EL (cell line): ENCODE data around the gene TSPYL6.
"Not testable (repeated sequence)": the region's sequence is repeated elsewhere in the genome, so short reads cannot be mapped to it uniquely, and the experiment has no call there.

Source experiments
- DNase-seq: peaks from one replicate; pipeline ENCODE4 v3.0.0-alpha.2; 2016

Gene TSPYL6

DNA sequence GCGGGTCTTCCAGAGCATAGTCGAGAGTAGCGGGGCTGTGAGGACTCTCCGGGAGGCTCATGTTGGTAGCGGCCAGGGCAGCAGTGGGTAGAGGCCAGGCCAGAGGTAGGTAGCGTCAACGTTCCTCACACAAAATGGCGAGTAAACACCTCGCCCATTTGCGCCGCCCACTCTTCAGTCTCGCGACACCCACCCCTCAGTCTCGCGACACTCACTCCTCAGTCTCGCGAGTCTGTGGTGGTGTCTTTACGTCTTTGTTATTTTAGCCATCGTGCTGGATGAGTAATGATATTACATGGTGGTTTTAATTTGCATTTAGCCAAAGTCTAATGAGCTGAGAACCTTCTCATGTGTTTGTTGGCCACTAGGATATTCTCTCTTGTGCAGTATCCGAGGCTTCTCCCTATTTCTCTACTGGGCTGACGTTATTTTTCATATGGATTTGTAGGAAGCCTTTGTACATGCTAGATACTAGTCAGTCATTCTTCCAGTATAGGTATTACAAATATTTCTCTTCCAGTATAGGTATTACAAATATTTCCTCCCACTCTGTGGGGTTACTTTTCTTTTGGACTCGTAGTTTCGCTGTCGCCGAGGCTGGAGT, at the start of gene TSPYL6:
TSS of gene TSPYL6 (minus strand) at position 139 of the 604 bp plus-strand sequence. CDS start at position 61, 78 bp downstream.
- DNase-seq: no peak

DNA sequence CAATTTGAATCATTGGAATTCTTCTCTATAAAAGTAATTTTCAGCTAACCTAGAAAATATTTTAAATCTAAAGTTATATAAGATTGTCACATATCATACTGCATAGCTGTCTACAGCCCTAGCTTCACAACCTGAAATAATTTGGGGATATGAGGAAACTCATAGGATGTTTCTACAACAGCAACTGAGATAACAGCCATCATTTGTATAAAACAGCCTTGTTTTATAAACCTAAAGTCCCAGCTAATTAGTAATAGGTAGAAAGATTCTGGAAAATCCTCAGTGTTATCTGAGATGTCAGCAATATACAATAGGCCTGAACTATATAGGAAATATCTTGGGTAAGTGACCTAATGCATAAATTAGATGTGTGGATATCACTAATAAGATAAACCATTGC, 47.6 kb upstream of the TSPYL6 start:
- DNase-seq: no peak

DNA sequence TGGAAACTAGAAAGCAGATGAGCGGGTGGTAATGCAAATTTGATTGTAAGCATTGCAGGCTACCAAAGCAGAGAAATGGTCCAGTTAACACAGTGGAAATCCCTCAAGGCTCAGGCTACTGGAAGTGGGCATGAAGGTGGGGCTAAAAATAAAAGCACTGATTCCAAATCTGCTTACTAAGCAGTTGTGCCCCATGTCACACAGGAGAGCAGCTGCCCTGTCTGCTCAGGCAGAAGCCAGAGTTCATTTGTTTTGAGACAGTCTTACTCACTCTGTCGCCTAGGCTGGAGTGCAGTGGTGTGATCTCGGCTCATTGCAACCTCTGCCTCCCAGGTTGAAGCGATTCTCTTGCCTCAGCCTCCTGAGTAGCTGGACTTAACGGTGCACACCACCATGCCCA, 42.5 kb upstream of the TSPYL6 start:
- no peak for DNase-seq

DNA sequence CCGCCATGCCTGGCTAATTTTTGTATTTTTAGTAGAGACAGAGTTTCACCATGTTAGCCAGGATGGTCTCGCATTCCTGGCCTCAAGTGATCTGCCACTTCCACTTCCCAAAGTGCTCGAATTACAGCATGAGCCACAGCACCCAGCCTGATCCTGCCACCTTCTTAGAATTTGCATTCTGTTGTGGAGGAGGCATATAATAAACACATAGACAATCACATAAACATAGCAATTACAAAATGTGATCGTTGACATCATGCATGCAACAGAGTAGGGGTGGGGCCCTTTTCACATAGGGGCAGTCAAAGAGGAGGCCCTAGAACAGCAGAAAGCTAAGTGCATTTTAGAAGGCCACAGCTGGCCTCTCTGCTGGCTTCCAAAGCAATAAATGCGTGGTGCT, 39.9 kb upstream of the TSPYL6 start:
- no peak for DNase-seq

DNA sequence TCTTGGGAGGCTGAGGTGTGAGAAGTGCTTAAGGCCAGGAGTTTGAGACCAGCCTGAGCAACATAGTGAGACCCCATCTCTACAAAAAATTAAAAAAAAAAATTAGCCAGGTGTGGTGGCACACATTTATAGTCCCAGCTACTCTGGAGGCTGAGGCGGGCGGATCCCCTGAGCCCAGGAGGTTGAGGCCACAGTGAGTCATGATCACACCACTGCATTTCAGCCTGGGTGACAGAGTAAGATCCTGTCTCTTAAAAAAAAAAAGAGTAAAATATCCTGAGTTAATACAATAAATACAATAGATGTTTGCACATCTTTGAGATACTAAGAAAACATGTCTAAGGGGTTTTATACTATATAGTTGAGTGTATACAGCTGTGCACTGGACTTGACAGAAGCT, 38.6 kb upstream of the TSPYL6 start:
- not testable (repeated sequence) for DNase-seq

DNA sequence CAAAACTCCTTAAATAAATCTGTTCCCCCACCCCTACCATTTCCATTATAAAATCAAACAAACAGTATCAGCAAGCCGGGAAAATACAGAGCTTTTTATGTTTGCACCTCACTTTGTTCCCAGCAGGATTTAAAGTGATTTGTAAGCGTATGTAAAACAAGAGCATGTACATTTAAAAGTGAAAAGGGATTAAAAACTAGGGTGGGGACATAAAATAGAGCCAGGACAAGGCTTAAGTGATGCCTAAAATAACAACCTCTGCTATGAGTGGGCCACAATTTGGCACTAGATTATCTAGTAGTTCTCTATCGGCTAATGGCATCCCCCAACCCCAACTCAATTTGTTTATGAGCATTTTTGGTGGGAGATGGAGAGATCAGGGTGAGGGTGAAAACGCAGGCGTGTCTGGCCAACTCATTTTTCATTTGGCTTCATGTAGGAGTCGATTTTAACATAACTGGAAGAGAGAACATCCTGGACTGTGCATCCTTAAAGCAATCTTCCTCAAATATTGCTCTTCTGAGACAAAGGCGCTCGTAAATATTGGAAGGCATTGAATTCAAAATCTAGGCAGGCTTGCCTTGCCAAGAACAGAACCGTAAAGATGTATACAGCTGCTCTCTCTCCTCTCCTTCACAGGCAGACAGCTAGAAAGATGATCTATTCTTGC, 34.5 kb upstream of the TSPYL6 start:
- no peak for DNase-seq

DNA sequence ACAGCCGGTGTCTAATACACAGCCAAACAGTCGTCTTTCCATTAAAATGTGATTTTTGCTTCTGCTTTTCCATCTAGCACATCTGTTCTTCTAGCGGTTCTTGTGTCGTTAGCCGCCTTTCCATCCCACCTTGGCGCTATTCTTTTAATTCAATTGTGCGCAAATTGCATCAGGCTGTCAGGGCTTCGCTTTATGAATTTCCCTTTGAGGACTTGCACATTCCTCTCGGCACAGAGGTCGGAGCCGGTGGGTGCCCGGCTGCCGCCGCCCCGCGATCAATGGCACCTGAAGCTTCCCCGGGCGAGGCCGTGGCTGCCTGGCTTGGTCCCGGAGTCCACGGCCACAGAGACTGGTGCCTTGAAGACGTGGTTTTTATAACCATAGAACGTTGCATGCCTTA, 33.9 kb upstream of the TSPYL6 start:
- no peak for DNase-seq

DNA sequence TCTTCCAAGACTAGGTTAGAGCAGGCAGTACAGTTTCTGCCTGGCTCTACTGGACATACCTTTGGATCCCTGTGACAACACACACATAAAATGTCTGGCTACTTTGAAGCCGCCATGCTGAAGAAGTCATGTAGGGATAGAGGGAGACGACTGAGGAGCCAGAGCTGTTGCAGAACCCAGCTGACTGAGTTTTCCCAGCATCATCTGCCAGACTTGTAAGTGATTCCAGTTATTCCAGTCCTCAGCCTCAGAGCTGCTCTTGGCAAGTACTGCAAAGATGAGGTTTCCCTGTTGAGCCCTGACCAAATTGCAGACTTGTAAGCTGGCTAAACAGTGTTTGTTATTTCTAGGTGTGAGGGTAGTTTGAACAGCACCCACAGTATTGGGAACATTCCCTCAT, 31.5 kb upstream of the TSPYL6 start:
- DNase-seq: no peak

DNA sequence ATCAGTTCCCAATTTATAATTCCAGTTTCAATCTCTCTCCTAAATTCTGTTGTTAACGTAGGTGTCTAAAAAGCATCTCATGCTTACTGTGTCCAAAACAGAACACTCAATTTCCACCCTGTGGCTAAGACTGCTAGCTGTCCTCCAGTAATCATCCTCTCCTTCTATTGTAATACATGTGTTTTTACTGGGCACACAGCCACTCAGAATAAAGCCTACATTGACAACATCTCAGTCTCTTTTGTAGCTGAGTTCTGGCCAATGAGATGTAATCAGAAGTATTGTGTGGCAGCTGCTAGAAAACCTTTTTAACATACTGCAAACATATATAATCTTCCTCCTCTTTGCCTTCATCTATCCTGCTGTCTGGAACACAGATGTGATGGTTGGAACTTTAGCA, 29.4 kb upstream of the TSPYL6 start:
- no peak for DNase-seq

DNA sequence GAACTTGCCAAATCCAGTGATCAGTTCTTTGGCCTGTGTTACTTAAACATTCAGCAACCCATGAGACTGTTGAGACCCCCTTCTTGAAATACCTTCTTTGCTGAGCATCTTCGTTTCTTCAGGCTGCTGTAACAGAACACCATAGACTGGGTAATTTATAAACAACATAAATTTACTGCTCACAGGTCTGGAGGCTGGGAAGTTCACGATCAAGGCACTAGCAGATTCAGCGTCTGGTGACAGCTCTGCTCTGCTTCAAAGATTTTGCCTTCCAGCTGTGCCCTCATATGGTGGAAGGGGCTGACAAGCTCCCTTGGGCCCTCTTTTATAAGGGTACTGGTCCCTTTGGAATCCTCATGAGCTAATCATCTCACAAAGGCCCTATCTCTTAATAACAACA, 28.8 kb upstream of the TSPYL6 start:
- no peak for DNase-seq

DNA sequence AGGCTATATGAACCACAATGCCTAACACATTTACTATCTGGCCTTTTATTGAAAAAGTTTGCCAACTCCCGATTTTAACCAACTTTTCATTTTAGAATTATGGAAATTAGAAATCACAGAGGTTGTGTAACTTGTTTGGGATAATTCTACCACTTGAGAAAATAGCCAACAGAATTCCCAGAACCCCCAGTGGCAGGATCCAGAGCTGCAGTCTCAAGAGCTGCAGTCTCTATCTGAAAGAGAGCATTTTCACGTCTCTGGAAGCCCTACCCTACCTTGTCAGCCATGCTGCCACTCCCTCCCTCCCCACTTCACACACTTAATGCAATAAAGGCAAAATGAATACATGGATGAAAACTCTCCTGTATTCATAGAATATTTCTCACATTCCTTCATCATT, 23.4 kb upstream of the TSPYL6 start:
- no peak for DNase-seq

DNA sequence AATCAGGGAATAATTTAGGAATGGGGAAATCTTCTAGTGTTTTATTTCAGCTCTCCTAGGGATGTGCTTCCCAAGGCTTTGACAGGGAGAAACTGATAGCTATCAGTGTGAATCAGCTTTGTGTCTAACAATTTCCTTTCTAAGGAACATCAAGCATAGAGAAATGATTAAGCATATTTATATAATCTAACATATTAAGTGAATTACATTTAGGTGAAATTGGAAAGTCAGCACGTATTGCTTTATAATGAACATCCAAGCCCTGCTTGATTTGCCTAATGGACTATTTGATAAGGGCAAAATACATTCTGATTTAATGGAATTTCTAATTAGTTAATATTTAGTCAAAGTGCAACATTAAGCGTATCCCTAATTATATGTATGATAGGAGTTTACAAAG, 19.5 kb upstream of the TSPYL6 start:
- no peak for DNase-seq

DNA sequence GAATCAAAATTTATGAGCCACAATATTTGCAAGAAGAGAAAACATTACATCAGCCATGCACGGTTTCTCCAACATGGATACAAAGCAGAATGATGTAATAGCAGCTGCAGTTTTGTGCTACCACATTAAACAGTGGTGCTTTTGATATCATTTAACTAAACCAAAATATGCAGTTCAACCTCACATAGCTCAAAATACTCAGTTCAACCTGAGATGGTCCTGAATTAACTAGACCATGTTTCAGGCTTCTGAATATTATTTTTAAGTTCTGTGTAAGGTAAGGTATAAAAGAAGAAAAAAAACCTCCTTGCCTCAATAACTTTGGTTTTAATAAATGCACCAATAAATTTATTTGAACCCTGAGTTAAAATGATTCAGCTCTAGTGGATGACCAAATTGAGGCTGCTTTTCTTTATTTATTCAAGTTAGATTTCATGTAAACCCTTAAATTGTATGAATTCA, 18.8 kb upstream of the TSPYL6 start:
- peak; percentile 45 for DNase-seq

DNA sequence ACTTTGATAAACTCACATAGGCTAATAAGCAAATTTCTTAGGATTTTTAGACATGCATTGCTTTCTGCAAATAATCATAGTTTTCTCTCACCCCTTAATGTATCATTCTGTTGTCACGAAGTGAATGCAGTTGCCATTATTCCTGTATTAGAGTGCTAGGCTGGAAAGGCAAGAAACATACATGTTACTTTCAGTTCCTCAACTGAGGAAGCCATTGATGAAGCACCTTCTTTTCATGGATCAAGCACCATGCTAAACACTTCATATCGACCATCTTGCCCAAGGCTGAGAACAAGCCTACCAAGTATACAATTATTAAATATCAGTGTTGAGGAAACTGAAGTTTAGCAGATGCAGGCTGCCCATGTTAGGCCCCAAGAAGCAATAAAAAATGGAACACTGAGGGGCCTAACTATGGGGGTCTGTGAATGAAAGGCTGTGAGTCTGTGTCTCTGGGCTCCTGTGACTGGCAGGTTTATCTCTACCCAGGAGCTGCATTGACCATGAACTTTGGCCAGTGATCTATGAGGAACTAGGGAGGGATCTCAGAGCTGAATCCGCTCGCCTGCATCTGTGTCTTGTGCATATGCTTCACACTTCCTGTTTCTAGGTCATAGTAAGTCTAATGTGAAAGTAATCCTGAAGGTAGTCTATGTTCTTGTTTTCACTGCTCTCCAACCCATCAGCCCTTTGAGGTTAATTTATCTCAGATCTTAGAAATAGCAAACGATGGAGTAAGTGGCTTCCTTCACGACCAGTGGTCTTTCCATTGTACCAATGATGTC, 16.0 kb upstream of the TSPYL6 start:
- DNase-seq: no peak

DNA sequence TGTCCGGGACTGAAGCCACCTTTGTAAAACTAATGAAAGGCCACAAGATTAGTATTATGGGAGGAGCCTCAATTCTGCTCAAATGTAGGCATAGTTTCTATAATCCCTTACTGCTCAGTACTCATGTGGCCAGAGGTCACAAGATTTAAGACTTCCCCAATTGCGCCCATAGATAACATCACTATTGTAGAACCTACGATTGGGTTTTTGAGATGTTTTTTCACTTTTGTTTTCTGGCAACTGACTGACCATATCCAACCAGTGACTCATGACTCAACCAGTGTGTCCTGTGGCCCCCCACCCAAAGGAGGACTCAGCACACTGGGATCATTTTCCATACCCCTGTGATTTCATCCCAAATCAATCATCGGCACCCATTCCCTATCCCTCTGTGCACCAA, 15.2 kb upstream of the TSPYL6 start:
- no peak for DNase-seq

DNA sequence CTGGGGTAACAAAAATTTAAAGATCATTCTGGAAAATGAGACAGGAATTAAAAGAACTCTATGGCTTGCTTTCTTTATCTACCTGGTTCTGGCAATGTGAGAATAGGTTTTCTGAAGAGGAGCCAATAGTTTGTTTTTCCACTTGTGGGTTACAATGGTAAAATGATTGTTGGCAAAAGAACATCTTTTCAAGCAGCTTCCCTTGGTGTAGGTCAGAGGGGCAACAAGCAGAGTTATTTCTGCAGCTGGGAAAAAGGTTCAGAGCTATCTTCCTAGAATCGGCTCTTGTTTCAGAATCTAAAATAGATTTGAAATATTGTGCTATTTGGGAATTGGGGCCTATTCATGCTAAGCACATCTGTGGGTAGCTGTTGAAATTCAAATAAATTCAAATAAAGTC, 11.5 kb upstream of the TSPYL6 start:
- no peak for DNase-seq

DNA sequence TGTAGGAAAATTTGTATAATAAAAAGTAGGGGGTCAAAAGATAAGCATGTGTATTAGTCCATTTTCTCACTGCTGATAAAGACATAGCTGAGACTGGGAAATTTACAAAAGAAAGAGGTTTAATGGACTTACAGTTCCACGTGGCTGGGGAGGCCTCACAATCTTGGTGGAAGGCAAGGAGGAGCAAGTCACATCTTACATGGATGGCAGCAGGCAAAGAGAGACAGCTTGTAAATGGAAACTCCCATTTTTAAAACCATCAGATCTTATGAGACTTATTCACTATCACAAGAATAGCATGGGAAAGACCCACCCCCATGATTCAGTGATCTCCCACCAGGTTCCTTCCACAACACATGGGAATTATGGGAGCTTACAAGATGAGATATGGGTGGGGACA, 9.1 kb upstream of the TSPYL6 start:
- not testable (repeated sequence) for DNase-seq

DNA sequence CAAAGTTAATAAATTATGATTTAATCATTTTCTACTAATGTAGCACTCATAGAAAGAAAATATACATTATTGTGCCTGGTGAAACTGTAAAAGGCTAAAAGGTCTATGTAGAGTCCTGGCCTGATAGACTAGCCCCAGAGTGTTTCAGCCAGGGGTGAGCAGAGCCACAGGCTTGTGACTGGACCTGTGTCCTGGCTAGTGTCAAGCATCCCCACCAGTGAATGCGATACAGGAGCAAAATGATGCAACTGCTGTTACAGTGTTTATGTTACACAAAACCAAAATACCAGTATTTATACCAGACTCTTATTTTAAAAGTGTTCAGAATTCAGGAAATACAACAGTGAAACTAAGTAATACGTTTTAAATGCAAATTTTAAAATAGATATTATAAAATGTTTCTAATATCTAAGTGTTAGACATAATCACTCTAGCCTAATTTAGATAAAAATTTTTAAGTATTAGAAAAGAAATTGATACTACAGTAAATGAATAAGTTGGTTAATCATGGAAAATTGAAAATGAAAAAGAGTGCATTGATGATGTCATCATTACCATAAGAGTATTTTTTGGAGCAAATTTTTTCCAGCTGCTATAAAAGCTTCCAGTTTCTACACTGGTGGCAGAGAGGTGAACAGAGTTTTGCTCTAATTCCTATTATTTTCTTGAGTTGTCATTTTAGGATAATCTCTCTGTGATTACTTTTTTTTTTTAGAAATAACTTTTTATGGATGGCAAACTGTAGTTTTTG, 6.2 kb upstream of the TSPYL6 start:
- DNase-seq: no peak

DNA sequence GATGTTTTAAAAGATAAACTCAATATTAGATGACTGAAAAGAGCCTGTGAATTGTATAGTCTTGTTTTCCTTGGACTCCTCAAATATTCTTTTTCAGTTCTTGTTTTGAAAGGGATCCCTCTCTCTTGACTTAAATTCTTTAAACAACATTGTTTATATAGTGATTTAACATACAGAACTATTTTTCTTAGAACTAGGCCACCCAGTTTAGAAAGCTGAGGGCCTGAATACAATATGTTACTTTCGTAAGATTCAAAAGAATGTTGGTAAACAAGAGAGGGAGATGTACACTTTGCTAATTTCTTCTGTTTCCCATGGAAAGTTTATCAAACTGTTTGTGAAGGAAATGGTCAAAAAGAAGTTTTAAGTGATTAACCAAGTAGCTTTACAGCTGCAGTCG, 5.5 kb upstream of the TSPYL6 start:
- DNase-seq: no peak

DNA sequence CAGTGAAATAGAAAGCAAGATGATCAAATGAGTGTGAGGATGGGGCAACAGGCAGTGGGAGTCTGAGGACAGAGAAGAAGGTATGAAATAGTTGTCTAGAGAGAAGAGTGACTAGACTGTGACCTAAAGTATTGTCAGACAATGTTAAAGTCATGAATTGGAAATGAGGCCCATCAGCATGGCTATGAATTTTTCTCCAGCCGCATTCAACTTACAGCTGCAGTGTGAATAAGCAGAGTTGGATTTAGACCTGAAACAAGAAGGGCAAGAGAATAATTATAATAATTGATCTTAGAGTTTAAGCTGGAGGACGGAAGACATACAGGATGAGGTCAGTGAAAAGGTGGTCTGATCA, 4.2 kb upstream of the TSPYL6 start:
- no peak for DNase-seq

DNA sequence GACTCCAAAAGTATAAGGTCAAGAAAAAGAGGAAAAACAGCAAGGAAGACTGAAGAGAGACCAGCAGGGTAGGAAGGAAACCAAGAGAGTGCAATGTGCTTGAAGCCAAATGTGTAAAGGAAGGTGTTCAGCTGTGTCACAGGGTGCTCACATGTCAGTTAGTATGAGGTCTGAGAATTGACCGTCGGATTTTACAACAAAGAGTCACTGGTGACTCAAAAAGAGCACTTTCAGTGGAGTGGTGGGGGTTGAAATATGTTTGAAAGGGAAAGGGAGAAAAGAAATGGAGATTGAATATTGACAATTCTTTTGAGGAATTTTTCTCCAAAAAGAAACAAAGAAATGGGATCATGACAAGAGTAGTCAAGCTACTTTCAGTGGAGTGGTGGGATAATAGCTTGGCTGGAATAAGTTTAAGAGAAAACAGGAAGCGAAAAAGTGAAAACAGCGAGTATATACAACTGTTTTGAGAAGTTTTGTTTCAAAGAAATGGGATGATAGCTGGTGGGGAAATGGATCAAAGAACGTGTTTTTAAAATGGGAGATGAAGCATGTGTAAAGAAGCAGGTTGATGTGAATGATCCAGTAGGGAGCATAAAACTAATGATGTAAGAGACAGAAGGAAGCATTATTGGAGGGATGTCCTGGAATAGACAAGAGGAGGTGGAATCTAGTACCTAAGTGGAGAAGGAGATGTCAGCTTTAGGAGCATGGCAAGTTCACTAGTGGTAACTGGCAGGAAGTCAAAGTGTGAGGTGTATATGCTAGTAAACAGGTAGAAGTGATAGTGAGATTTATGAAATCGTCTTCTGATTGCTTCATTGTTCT, 3.6 kb upstream of the TSPYL6 start:
- no peak for DNase-seq

DNA sequence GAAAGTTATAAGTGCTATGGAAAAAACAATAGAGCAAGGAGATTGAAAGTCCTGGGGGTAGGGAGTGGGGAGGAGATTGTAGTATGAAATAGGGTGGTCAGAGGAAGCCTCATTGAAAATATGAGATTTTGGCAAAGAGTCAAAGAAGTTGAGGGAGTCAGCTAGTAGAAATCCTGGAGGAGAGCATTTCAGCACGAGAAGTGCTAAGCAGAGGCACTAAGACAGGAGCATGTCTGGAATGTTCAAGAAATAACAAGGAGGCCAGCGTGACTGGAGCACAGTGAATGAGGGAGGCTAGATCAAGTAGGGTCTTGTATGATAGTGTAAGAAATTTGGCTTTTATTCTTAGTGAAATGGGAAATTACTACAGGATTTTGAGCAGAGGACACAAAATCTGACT, 2.1 kb upstream of the TSPYL6 start:
- peak; percentile 36 for DNase-seq
